Sigmoid colon (tissue), 4 donors: ENCODE measurements around the gene SLC35E1.

ENCODE experiments used
- EP300 ChIP-seq, 4 donors: sonication (generic); formaldehyde crosslinking; IDR thresholded peaks; one replicate each; pipeline ENCODE4 v1.6.1; 2017; ENCODE audit warnings: antibody characterized with exemption in 4 of 4
- POLR2A ChIP-seq, 2 donors: fragments of 450-650 bp; IDR thresholded peaks; one replicate each; pipeline ENCODE4 v1.6.1; 2016; ENCODE audit warnings: antibody characterized with exemption in 2 of 2, mild to moderate bottlenecking in 2 of 2, moderate library complexity in 2 of 2
- TF ChIP-seq, protein P1 (sequence below), 4 experiments: fragments of 450-650 bp in 3 of 4; fragments of 200-600 bp in 1 of 4; IDR thresholded peaks; one replicate each; pipeline ENCODE4 v1.5.1; 2016 to 2019; ENCODE audit warnings: antibody characterized with exemption in 4 of 4, mild to moderate bottlenecking in 3 of 4, moderate library complexity in 2 of 4

DNA sequence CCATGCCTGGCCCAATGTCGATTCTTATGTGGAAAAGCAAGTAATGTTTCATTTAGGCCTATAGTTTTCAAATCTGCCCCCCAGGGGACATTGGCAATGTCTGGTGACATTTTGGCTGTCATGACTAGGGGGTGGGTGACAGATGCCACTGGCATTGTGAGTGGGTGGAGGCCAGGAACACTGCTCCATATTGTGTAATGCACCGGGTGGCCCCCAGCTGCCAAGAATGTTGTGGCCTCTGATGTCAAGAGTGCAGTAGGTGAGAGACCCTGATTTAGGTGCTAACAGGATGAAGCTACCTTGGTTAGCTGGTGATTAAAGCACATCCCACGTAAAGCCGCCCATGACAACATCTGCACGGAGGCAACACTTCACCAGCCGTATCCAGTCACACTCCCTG is 65.3 kb downstream of the SLC35E1 start:
- TF ChIP-seq, protein P1, sequence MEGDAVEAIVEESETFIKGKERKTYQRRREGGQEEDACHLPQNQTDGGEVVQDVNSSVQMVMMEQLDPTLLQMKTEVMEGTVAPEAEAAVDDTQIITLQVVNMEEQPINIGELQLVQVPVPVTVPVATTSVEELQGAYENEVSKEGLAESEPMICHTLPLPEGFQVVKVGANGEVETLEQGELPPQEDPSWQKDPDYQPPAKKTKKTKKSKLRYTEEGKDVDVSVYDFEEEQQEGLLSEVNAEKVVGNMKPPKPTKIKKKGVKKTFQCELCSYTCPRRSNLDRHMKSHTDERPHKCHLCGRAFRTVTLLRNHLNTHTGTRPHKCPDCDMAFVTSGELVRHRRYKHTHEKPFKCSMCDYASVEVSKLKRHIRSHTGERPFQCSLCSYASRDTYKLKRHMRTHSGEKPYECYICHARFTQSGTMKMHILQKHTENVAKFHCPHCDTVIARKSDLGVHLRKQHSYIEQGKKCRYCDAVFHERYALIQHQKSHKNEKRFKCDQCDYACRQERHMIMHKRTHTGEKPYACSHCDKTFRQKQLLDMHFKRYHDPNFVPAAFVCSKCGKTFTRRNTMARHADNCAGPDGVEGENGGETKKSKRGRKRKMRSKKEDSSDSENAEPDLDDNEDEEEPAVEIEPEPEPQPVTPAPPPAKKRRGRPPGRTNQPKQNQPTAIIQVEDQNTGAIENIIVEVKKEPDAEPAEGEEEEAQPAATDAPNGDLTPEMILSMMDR (IDR thresholded peaks at IDR 0.05): no peak
- TF ChIP-seq POLR2A (IDR thresholded peaks at IDR 0.05) (no peak), EP300 (IDR thresholded peaks at IDR 0.05) (no peak)
